Liver (tissue), 9 donors: ENCODE results near the gene MID2. TPM values are rescaled to one million over a fixed set of nuclear protein-coding genes. Genes with fewer than 3 reads are reported as not detected.

Experiments used
- DNase-seq: peaks from one replicate; pipeline ENCODE4 v3.0.0-alpha.2; 2017; ENCODE audit warnings: low spot score
- H3K27ac ChIP-seq, 2 donors: one replicate each; pipeline ENCODE4 v1.7.0; 2013; ENCODE audit warnings: inconsistent platforms in 2 of 2, low read length in 2 of 2, control low read depth in 1 of 2, low read depth in 1 of 2, mild to moderate bottlenecking in 1 of 2
- H3K27me3 ChIP-seq, 4 donors: one replicate each; pipeline versions ENCODE4 v1.6.1 to v1.7.0; 2013; ENCODE audit warnings: low read length in 3 of 4, inconsistent platforms in 1 of 4, mild to moderate bottlenecking in 1 of 4, moderate library complexity in 1 of 4; ENCODE audit not compliant: control insufficient read depth in 4 of 4, insufficient read depth in 4 of 4
- H3K36me3 ChIP-seq, 4 donors: one replicate each; pipeline versions ENCODE4 v1.6.1 to v1.7.0; 2013; ENCODE audit warnings: low read length in 3 of 4, mild to moderate bottlenecking in 3 of 4, low read depth in 1 of 4, moderate library complexity in 1 of 4; ENCODE audit not compliant: control insufficient read depth in 4 of 4, insufficient read depth in 3 of 4
- H3K4me1 ChIP-seq, 4 donors: one replicate each; pipeline versions ENCODE4 v1.6.1 to v1.7.0; 2013; ENCODE audit warnings: low read length in 3 of 4, mild to moderate bottlenecking in 3 of 4, moderate library complexity in 1 of 4; ENCODE audit not compliant: control insufficient read depth in 4 of 4, insufficient read depth in 4 of 4
- H3K4me3 ChIP-seq, 3 donors: one replicate each; pipeline versions ENCODE4 v1.6.1 to v1.7.0; 2013; ENCODE audit warnings: low read length in 3 of 3, control low read depth in 1 of 3, low read depth in 1 of 3, mild to moderate bottlenecking in 1 of 3
- H3K9ac ChIP-seq, 2 donors: one replicate each; pipeline ENCODE4 v1.7.0; 2013; ENCODE audit warnings: low read length in 2 of 2, mild to moderate bottlenecking in 2 of 2, moderate library complexity in 2 of 2, control low read depth in 1 of 2, low read depth in 1 of 2
- H3K9me3 ChIP-seq, 4 donors: one replicate each; pipeline versions ENCODE4 v1.6.1 to v1.7.0; 2013; ENCODE audit warnings: low read length in 3 of 4; ENCODE audit not compliant: control insufficient read depth in 4 of 4
- EGR1 ChIP-seq, 2 donors: IDR thresholded peaks; 2 replicates each; pipeline ENCODE4 v1.6.1; 2016 to 2018; ENCODE audit warnings: antibody characterized with exemption in 2 of 2, low read depth in 2 of 2
- FOXA1 ChIP-seq: IDR thresholded peaks from 2 replicates; pipeline ENCODE4 v1.6.1; 2016; ENCODE audit warnings: antibody characterized with exemption
- FOXA2 ChIP-seq: IDR thresholded peaks from 2 replicates; pipeline ENCODE4 v1.6.1; 2016; ENCODE audit warnings: antibody characterized with exemption
- GABPA ChIP-seq, 2 donors: IDR thresholded peaks in 1 of 2; conservative IDR thresholded peaks in 1 of 2; 2 replicates each; pipeline ENCODE4 v1.6.1; 2016; ENCODE audit warnings: antibody characterized with exemption in 2 of 2, mild to moderate bottlenecking in 1 of 2, moderate library complexity in 1 of 2
- HNF4A ChIP-seq, 2 donors: conservative IDR thresholded peaks; 2 replicates each; pipeline ENCODE4 v1.6.1; 2016; ENCODE audit warnings: antibody characterized with exemption in 2 of 2, mild to moderate bottlenecking in 2 of 2
- HNF4G ChIP-seq: IDR thresholded peaks from 2 replicates; pipeline ENCODE4 v1.6.1; 2016; ENCODE audit warnings: antibody characterized with exemption
- JUND ChIP-seq, 2 donors: IDR thresholded peaks; 2 replicates each; pipeline ENCODE4 v1.6.1; 2016; ENCODE audit warnings: antibody characterized with exemption in 2 of 2
- NR2F2 ChIP-seq: IDR thresholded peaks from 2 replicates; pipeline ENCODE4 v1.6.1; 2016; ENCODE audit warnings: antibody characterized with exemption
- RAD21 ChIP-seq, 2 donors: IDR thresholded peaks; 2 replicates each; pipeline ENCODE4 v1.6.1; 2016; ENCODE audit warnings: antibody characterized with exemption in 2 of 2, mild to moderate bottlenecking in 2 of 2
- RXRA ChIP-seq, 2 donors: IDR thresholded peaks; 2 replicates each; pipeline ENCODE4 v1.6.1; 2017 to 2018; ENCODE audit warnings: antibody characterized with exemption in 2 of 2, mild to moderate bottlenecking in 1 of 2
- TAF1 ChIP-seq: conservative IDR thresholded peaks from 2 replicates; pipeline ENCODE4 v1.6.1; 2016; ENCODE audit warnings: antibody characterized with exemption, mild to moderate bottlenecking
- YY1 ChIP-seq: IDR thresholded peaks from 2 replicates; pipeline ENCODE4 v1.6.1; 2016; ENCODE audit warnings: antibody characterized with exemption, mild to moderate bottlenecking
- WGBS: extraction: QIAGEN DNeasy Blood & Tissue Kit; methylation state at CpG from one replicate; pipeline ENCODE4 v1.1.7; 2013; 5-methylcytosine and 5-hydroxymethylcytosine counted together
- polyA plus RNA-seq, 2 donors: library from polyadenylated mRNA; stranded (reverse) in 1 of 2; unstranded in 1 of 2; fragments of 200-250 nt in 1 of 2; fragments of >200 nt in 1 of 2; fragmentation: Nextera tagmentation in 1 of 2; extraction: Ambion mirVana in 1 of 2; gene quantifications; one replicate each; pipeline versions ENCODE4 v1.2.1 to v1.2.3, GENCODE V29; 2013 to 2015
- total RNA-seq, 2 donors: library from RNA; depleted of rRNA; stranded (reverse); fragments of >200 nt; gene quantifications; one replicate each; pipeline ENCODE4 v1.2.3, GENCODE V29; 2014
- TF ChIP-seq, protein P1 (sequence below): IDR thresholded peaks from 2 replicates; pipeline ENCODE4 v1.6.1; 2016; ENCODE audit warnings: antibody characterized with exemption, mild to moderate bottlenecking
- TF ChIP-seq, protein P2 (sequence below): IDR thresholded peaks from 2 replicates; pipeline ENCODE4 v1.6.1; 2016; ENCODE audit warnings: antibody characterized with exemption
- TF ChIP-seq, protein P3 (sequence below): IDR thresholded peaks from 2 replicates; pipeline ENCODE4 v1.6.1; 2016; ENCODE audit warnings: antibody characterized with exemption
- TF ChIP-seq, protein P4 (sequence below): fragments of 150-350 bp; IDR thresholded peaks from 2 replicates; pipeline ENCODE4 v1.5.1; 2017; ENCODE audit warnings: improper control_type of control experiment, low read depth, low read length; ENCODE audit not compliant: missing input control
- TF ChIP-seq, protein P5 (sequence below): IDR thresholded peaks from 2 replicates; pipeline ENCODE4 v1.6.1; 2016; ENCODE audit warnings: antibody characterized with exemption
- donor health status: healthy.
- donor health status: healthy.
- donor health status: healthy.
- donor health status: healthy.
- donor health status: healthy.

Gene MID2
- total and polyA plus RNA-seq, 4 donors = 2.2 to 12.2 (median 3.7) TPM

DNA sequence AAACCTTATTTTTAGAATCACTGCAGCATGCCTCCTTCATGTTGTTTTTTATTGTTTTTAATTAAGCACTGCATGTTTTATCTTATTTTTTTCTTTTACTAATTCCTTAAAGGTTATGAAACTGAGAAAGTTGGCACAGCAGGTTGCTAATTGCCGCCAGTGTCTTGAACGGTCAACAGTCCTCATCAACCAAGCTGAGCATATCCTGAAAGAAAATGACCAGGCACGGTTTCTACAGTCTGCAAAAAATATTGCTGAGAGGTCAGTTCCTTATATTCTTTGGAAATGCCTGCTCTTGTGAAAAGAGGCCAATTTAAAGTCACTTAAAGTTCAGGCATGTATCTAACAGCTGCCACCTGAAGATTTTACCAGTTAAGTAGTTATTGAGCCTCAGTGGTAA is 79.7 kb downstream of the MID2 start:
- DNase-seq = no peak
- Histone ChIP-seq H3K27ac (no peak overlapping the region), H3K27me3 (no peaks in the 10 kb centered on the region), H3K9ac (no peak overlapping the region), H3K4me1 (no peaks in the 10 kb centered on the region), H3K4me3 (no peak overlapping the region), H3K36me3 (peaks cover 0 to 6% (median 2%) of the 10 kb centered on the region in 4 donors), H3K9me3 (no peaks in the 10 kb centered on the region)
- 91% methylated on average over 3 of the region's 3 CpGs for WGBS
- TF ChIP-seq RAD21 (IDR thresholded peaks at IDR 0.05) (no peak), RXRA (IDR thresholded peaks at IDR 0.05) (no peak), GABPA (IDR thresholded peaks at IDR 0.05 in 1 of 2, conservative IDR thresholded peaks at IDR 0.05 in 1 of 2) (no peak), EGR1 (IDR thresholded peaks at IDR 0.05; ENCODE audit: low read depth in 2 of 2) (no peak), YY1 (no peak), JUND (IDR thresholded peaks at IDR 0.05) (no peak), NR2F2 (no peak)
- TF ChIP-seq, protein P1, sequence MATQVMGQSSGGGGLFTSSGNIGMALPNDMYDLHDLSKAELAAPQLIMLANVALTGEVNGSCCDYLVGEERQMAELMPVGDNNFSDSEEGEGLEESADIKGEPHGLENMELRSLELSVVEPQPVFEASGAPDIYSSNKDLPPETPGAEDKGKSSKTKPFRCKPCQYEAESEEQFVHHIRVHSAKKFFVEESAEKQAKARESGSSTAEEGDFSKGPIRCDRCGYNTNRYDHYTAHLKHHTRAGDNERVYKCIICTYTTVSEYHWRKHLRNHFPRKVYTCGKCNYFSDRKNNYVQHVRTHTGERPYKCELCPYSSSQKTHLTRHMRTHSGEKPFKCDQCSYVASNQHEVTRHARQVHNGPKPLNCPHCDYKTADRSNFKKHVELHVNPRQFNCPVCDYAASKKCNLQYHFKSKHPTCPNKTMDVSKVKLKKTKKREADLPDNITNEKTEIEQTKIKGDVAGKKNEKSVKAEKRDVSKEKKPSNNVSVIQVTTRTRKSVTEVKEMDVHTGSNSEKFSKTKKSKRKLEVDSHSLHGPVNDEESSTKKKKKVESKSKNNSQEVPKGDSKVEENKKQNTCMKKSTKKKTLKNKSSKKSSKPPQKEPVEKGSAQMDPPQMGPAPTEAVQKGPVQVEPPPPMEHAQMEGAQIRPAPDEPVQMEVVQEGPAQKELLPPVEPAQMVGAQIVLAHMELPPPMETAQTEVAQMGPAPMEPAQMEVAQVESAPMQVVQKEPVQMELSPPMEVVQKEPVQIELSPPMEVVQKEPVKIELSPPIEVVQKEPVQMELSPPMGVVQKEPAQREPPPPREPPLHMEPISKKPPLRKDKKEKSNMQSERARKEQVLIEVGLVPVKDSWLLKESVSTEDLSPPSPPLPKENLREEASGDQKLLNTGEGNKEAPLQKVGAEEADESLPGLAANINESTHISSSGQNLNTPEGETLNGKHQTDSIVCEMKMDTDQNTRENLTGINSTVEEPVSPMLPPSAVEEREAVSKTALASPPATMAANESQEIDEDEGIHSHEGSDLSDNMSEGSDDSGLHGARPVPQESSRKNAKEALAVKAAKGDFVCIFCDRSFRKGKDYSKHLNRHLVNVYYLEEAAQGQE = no peak
- TF ChIP-seq, protein P2, sequence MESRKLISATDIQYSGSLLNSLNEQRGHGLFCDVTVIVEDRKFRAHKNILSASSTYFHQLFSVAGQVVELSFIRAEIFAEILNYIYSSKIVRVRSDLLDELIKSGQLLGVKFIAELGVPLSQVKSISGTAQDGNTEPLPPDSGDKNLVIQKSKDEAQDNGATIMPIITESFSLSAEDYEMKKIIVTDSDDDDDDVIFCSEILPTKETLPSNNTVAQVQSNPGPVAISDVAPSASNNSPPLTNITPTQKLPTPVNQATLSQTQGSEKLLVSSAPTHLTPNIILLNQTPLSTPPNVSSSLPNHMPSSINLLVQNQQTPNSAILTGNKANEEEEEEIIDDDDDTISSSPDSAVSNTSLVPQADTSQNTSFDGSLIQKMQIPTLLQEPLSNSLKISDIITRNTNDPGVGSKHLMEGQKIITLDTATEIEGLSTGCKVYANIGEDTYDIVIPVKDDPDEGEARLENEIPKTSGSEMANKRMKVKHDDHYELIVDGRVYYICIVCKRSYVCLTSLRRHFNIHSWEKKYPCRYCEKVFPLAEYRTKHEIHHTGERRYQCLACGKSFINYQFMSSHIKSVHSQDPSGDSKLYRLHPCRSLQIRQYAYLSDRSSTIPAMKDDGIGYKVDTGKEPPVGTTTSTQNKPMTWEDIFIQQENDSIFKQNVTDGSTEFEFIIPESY = no peak
- TF ChIP-seq, protein P3, sequence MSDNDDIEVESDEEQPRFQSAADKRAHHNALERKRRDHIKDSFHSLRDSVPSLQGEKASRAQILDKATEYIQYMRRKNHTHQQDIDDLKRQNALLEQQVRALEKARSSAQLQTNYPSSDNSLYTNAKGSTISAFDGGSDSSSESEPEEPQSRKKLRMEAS = no peak

DNA sequence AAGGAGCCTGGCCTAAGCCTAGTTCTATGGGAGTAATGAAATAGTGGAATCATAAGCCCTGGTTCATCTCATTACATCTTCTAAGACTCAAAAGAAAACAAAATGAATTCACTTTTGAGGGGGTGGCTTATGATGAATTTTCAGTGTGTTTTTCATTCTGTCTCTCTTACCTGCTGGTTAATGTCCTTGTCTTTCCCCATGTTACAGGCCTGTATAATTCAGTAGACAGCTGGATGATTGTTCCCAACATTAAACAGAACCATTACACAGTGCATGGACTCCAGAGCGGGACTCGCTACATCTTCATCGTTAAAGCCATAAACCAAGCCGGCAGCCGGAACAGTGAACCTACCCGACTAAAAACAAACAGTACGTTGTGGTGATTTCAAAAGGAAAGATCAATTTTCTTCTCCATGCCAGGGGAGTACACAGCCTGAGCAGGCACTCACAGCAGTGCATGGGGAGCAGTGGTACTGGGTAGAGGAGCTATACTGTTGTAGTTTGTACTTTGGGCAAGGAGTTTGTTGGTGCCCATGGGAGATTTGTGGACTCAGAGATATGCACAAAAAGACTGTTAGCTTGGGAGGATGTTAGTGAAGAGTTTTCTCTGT is 98.6 kb downstream of the MID2 start:
- Histone ChIP-seq H3K4me1 (peaks cover 0 to 6% (median 2%) of the 10 kb centered on the region in 4 donors), H3K36me3 (peaks cover 0 to 2% (median 1%) of the 10 kb centered on the region in 4 donors), H3K27ac (no peak overlapping the region), H3K9ac (no peak overlapping the region), H3K4me3 (no peak overlapping the region), H3K9me3 (no peaks in the 10 kb centered on the region), H3K27me3 (no peaks in the 10 kb centered on the region)
- 39% methylated on average over 7 of the region's 7 CpGs for WGBS
- no peak for DNase-seq
- TF ChIP-seq RAD21 (IDR thresholded peaks at IDR 0.05) (peak in 1 of 2 donors; percentile 38), NR2F2 (no peak), YY1 (peak; percentile 28), TAF1 (no peak), HNF4A (conservative IDR thresholded peaks at IDR 0.05) (peak; percentile 53 to 61), RXRA (IDR thresholded peaks at IDR 0.05) (peak in 1 of 2 donors; percentile 41), FOXA1 (no peak), GABPA (IDR thresholded peaks at IDR 0.05 in 1 of 2, conservative IDR thresholded peaks at IDR 0.05 in 1 of 2) (no peak), HNF4G (no peak), FOXA2 (peak; percentile 19)
- TF ChIP-seq, protein P1 = no peak
- TF ChIP-seq, protein P3 = no peak
- TF ChIP-seq, protein P4, sequence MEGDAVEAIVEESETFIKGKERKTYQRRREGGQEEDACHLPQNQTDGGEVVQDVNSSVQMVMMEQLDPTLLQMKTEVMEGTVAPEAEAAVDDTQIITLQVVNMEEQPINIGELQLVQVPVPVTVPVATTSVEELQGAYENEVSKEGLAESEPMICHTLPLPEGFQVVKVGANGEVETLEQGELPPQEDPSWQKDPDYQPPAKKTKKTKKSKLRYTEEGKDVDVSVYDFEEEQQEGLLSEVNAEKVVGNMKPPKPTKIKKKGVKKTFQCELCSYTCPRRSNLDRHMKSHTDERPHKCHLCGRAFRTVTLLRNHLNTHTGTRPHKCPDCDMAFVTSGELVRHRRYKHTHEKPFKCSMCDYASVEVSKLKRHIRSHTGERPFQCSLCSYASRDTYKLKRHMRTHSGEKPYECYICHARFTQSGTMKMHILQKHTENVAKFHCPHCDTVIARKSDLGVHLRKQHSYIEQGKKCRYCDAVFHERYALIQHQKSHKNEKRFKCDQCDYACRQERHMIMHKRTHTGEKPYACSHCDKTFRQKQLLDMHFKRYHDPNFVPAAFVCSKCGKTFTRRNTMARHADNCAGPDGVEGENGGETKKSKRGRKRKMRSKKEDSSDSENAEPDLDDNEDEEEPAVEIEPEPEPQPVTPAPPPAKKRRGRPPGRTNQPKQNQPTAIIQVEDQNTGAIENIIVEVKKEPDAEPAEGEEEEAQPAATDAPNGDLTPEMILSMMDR = no peak
- TF ChIP-seq, protein P2 = no peak
- TF ChIP-seq, protein P5, sequence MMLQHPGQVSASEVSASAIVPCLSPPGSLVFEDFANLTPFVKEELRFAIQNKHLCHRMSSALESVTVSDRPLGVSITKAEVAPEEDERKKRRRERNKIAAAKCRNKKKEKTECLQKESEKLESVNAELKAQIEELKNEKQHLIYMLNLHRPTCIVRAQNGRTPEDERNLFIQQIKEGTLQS = no peak
